Loucy (cell line): Measurements from ENCODE around the gene MAN2A1.

Experiments used
- EZH2phosphoT487 ChIP-seq: fragments of 200-600 bp; IDR thresholded peaks from 2 replicates; pipeline ENCODE4 v1.6.1; 2018; ENCODE audit warnings: antibody characterized with exemption, mild to moderate bottlenecking, moderate library complexity, borderline replicate concordance
- TF ChIP-seq, protein P1 (sequence below): fragments of 200-600 bp; sonication (generic); conservative IDR thresholded peaks from 2 replicates; pipeline ENCODE4 v1.5.1; 2014; ENCODE audit warnings: mild to moderate bottlenecking, antibody characterized with exemption, low read length

DNA sequence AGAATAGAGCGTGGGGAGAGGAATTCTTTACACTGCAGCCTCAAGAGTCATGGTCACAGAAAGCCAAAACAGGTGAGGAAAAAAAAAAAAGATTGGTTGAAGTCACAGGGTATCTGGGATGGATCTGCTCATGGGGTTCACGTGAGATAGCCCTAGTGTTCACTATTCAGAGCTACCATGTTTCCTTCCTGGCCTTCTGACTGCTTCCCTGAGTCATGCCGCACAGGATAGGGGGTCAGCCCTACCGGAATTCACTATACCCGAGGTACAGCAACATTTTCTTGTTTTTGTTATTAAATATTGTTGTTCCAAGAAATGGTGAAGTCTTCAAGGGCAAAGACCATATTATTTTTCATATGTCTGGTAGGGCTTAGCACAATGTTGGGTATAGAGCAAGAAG lies 21.5 kb upstream of the MAN2A1 start:
- TF ChIP-seq EZH2phosphoT487: no peak
- TF ChIP-seq, protein P1, sequence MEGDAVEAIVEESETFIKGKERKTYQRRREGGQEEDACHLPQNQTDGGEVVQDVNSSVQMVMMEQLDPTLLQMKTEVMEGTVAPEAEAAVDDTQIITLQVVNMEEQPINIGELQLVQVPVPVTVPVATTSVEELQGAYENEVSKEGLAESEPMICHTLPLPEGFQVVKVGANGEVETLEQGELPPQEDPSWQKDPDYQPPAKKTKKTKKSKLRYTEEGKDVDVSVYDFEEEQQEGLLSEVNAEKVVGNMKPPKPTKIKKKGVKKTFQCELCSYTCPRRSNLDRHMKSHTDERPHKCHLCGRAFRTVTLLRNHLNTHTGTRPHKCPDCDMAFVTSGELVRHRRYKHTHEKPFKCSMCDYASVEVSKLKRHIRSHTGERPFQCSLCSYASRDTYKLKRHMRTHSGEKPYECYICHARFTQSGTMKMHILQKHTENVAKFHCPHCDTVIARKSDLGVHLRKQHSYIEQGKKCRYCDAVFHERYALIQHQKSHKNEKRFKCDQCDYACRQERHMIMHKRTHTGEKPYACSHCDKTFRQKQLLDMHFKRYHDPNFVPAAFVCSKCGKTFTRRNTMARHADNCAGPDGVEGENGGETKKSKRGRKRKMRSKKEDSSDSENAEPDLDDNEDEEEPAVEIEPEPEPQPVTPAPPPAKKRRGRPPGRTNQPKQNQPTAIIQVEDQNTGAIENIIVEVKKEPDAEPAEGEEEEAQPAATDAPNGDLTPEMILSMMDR: no peak
